ENCODE data around the gene HSCB. TPM values are rescaled to one million over a fixed set of nuclear protein-coding genes. Genes with fewer than 3 reads are reported as not detected.

Gene HSCB
- total and polyA plus RNA-seq, 9 of the 15 experiments (the other 6 are each of a cell fraction or from before 2014, with no cell fraction given), result 2.6 to 13.1 (median 8.6) TPM

- ChIA-PET POLR2A (interaction anchor here (2.4 kb wide), 1 partner anchor 9 kb away, joined by 8 read pairs; no protein-coding TSS in a partner anchor), CTCF (ENCODE audit: low intra/inter-chr PET ratio) (no interaction called here)
- intact Hi-C loops (cut with micrococcal nuclease) (no loop called here), in situ Hi-C loops (cut with MboI) (no loop called here)
- Histone ChIP-seq H2AFZ (ENCODE audit: low read depth, low read length) (no peak overlapping the region), H3K4me1 (replicated peaks in 1 of 2; ENCODE audit: control insufficient read depth in 2 of 2, insufficient read depth in 2 of 2, low read length in 2 of 2) (no peaks in the 10 kb centered on the region), H3K9me1 (ENCODE audit: control insufficient read depth, insufficient read depth, low read length) (no peaks in the 10 kb centered on the region), H3K4me2 (ENCODE audit: insufficient read depth, low read length) (no peak overlapping the region), H3K9me3 (replicated peaks; ENCODE audit: control insufficient read depth, insufficient read depth, low read depth, low read length) (no peaks in the 10 kb centered on the region), H3K27me3 (ENCODE audit: control insufficient read depth in 2 of 2, insufficient read depth in 2 of 2, low read length in 2 of 2) (no peaks in the 10 kb centered on the region), H3K4me3 (no peak overlapping the region), H3K9ac (ENCODE audit: insufficient read depth in 1 of 2, low read depth in 2 of 2, low read length in 2 of 2) (no peak overlapping the region), H3K79me2 (ENCODE audit: control insufficient read depth, insufficient read depth, low read length) (no peaks in the 10 kb centered on the region), H3K36me3 (ENCODE audit: control insufficient read depth, insufficient read depth, low read length) (peaks cover 60% of the 10 kb centered on the region), H3K27ac (ENCODE audit: extremely low read depth, low read depth, low read length) (no peak overlapping the region), H4K20me1 (replicated peaks; ENCODE audit: control insufficient read depth, insufficient read depth, low read length) (no peaks in the 10 kb centered on the region)
- WGBS (ENCODE audit: insufficient coverage, low coverage, missing lambda C conversion rate), result 100% methylated on average over 5 of the region's 7 CpGs
- no peak for FAIRE-seq
- no TSS peak for BruUV-seq (replicated peaks)
- no peak for ATAC-seq
- no peak for DNase-seq (ENCODE audit: extremely low read depth in 1 of 4, low spot score in 3 of 4)
- TF ChIP-seq RBM15 (IDR thresholded peaks at IDR 0.05; ENCODE audit: insufficient read depth, low read length) (no peak), ZNF3 (CRISPR knock-in tag; IDR thresholded peaks at IDR 0.05) (no peak), THRAP3 (IDR thresholded peaks at IDR 0.05; ENCODE audit: borderline replicate concordance) (no peak), ZBTB12 (CRISPR knock-in tag; IDR thresholded peaks at IDR 0.05) (no peak), FOSL1 (tag; conservative IDR thresholded peaks at IDR 0.05) (no peak), HDAC1 (IDR thresholded peaks at IDR 0.05) (no peak), PCBP1 (IDR thresholded peaks at IDR 0.05; ENCODE audit: low read depth, low read length, poor library complexity, severe bottlenecking) (no peak), FOXP1 (CRISPR knock-in tag; IDR thresholded peaks at IDR 0.05) (no peak), EP300 (IDR thresholded peaks at IDR 0.05; ENCODE audit: low read length) (no peak), HMGXB4 (CRISPR knock-in tag; IDR thresholded peaks at IDR 0.05) (no peak), EZH2 (IDR thresholded peaks at IDR 0.05; ENCODE audit: borderline replicate concordance, low read depth, low read length) (no peak), TAF15 (IDR thresholded peaks at IDR 0.05; ENCODE audit: low read depth, low read length) (no peak), ZNF124 (CRISPR knock-in tag; IDR thresholded peaks at IDR 0.05) (no peak), FIP1L1 (IDR thresholded peaks at IDR 0.05; ENCODE audit: low read depth, low read length, poor library complexity, severe bottlenecking) (no peak)
- TF ChIP-seq, protein P1, sequence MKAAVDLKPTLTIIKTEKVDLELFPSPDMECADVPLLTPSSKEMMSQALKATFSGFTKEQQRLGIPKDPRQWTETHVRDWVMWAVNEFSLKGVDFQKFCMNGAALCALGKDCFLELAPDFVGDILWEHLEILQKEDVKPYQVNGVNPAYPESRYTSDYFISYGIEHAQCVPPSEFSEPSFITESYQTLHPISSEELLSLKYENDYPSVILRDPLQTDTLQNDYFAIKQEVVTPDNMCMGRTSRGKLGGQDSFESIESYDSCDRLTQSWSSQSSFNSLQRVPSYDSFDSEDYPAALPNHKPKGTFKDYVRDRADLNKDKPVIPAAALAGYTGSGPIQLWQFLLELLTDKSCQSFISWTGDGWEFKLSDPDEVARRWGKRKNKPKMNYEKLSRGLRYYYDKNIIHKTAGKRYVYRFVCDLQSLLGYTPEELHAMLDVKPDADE (conservative IDR thresholded peaks at IDR 0.05; ENCODE audit: control insufficient read depth, low read depth, low read length), result no peak
- TF ChIP-seq, protein P2, sequence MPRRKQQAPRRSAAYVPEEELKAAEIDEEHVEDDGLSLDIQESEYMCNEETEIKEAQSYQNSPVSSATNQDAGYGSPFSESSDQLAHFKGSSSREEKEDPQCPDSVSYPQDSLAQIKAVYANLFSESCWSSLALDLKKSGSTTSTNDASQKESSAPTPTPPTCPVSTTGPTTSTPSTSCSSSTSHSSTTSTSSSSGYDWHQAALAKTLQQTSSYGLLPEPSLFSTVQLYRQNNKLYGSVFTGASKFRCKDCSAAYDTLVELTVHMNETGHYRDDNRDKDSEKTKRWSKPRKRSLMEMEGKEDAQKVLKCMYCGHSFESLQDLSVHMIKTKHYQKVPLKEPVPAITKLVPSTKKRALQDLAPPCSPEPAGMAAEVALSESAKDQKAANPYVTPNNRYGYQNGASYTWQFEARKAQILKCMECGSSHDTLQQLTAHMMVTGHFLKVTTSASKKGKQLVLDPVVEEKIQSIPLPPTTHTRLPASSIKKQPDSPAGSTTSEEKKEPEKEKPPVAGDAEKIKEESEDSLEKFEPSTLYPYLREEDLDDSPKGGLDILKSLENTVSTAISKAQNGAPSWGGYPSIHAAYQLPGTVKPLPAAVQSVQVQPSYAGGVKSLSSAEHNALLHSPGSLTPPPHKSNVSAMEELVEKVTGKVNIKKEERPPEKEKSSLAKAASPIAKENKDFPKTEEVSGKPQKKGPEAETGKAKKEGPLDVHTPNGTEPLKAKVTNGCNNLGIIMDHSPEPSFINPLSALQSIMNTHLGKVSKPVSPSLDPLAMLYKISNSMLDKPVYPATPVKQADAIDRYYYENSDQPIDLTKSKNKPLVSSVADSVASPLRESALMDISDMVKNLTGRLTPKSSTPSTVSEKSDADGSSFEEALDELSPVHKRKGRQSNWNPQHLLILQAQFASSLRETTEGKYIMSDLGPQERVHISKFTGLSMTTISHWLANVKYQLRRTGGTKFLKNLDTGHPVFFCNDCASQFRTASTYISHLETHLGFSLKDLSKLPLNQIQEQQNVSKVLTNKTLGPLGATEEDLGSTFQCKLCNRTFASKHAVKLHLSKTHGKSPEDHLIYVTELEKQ (CRISPR knock-in tag; IDR thresholded peaks at IDR 0.05), result no peak
These were observed 26.2 kb upstream of the HSCB start for GRCh38 chr22:28715611-28716010.

All from K562 (cell line).